Measurements from ENCODE around the gene INPP5D.

- TF ChIP-seq, protein P1, sequence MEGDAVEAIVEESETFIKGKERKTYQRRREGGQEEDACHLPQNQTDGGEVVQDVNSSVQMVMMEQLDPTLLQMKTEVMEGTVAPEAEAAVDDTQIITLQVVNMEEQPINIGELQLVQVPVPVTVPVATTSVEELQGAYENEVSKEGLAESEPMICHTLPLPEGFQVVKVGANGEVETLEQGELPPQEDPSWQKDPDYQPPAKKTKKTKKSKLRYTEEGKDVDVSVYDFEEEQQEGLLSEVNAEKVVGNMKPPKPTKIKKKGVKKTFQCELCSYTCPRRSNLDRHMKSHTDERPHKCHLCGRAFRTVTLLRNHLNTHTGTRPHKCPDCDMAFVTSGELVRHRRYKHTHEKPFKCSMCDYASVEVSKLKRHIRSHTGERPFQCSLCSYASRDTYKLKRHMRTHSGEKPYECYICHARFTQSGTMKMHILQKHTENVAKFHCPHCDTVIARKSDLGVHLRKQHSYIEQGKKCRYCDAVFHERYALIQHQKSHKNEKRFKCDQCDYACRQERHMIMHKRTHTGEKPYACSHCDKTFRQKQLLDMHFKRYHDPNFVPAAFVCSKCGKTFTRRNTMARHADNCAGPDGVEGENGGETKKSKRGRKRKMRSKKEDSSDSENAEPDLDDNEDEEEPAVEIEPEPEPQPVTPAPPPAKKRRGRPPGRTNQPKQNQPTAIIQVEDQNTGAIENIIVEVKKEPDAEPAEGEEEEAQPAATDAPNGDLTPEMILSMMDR (conservative IDR thresholded peaks at IDR 0.05; ENCODE audit: low read depth, low read length): no peak
- TF ChIP-seq EZH2 (IDR thresholded peaks at IDR 0.05; ENCODE audit: borderline replicate concordance, low read depth, low read length, poor library complexity, severe bottlenecking): no peak
Observed at GRCh38 chr2:233011268-233011650, 48.9 kb upstream of the INPP5D start.

All from A673 (cell line).